Pancreas (tissue), 10 donors: ENCODE measurements around the gene LINGO3. TPM values are rescaled to one million over a fixed set of nuclear protein-coding genes. Genes with fewer than 3 reads are reported as not detected.

Experiments
- ATAC-seq, 4 donors: fragments of 200-7000 bp; cut with Tn5 transposase; one replicate each; pipeline versions ENCODE4 v1.8.0 to v1.9.1; 2020; ENCODE audit warnings: mild to moderate bottlenecking in 4 of 4, moderate library complexity in 4 of 4
- DNase-seq, 6 donors: peaks; one replicate each; pipeline ENCODE4 v3.0.0-alpha.2; 2020
- FAIRE-seq: peaks from 2 replicates; lab custom pipeline; 2012; peaks lifted over from hg19 to GRCh38; lab: Jason Lieb, UNC
- H3K27ac ChIP-seq, 4 donors: fragments of 200-600 bp; sonication (generic); 1 replicate in 3 of 4; 2 replicates in 1 of 4; pipeline versions ENCODE4 v1.5.0 to v1.8.0; 2020
- H3K27me3 ChIP-seq, 4 donors: fragments of 200-600 bp; one replicate each; pipeline ENCODE4 v1.8.0; 2021
- H3K36me3 ChIP-seq, 3 donors: fragments of 200-600 bp; sonication (generic) in 1 of 3; one replicate each; pipeline versions ENCODE4 v1.5.0 to v1.8.0; 2020 to 2021
- H3K4me1 ChIP-seq, 3 donors: fragments of 200-600 bp; one replicate each; pipeline ENCODE4 v1.8.0; 2021
- H3K4me3 ChIP-seq, 4 donors: fragments of 200-600 bp; sonication (generic) in 2 of 4; one replicate each; pipeline versions ENCODE4 v1.5.0 to v1.8.0; 2020 to 2021
- H3K9me3 ChIP-seq, 4 donors: fragments of 200-600 bp; one replicate each; pipeline ENCODE4 v1.8.0; 2021
- CTCF ChIP-seq, 4 donors: fragments of 200-600 bp; sonication (generic) in 3 of 4; IDR thresholded peaks; one replicate each; pipeline versions ENCODE4 v1.5.0 to v1.8.0; 2021; ENCODE audit warnings: antibody characterized with exemption in 4 of 4
- WGBS, 2 donors: extraction: QIAGEN DNeasy Blood & Tissue Kit; methylation state at CpG; one replicate each; pipeline ENCODE4 v1.1.7; 2013; 5-methylcytosine and 5-hydroxymethylcytosine counted together
- intact Hi-C, 3 donors: fragments of 100-400 bp; cut with DNase I; formaldehyde crosslinking; loops; one replicate each; pipeline versions ENCODE4 v1.11.1 to v1.14.2; 2022
- polyA plus RNA-seq, 2 donors: library from polyadenylated mRNA; stranded (reverse); fragments of 200-250 nt; gene quantifications; one replicate each; pipeline ENCODE4 v1.2.3, GENCODE V29; 2013
- total RNA-seq, 6 donors: library from RNA; stranded (reverse); fragmentation: NEBNext Ultra II Directional in 4 of 6; extraction: Animal tissue kit (Norgen Biotek cat#: 25700) in 4 of 6; gene quantifications; one replicate each; pipeline versions ENCODE4 v1.2.1 to v1.2.4, GENCODE V29; 2021 to 2023
- donor health status: healthy with polysubstance abuse.
- donor health status: DM: no; HTN: no; CAD: no; lungs with moderate emphysema.
- donor health status: DM: no; HTN: no; CAD: no.
- donor health status: control.
- donor health status: control.
- donor health status: Bipolar disorder and iron deficiency.
- donor health status: DM: yes; HTN: yes; CAD: no.
- donor health status: DM: no; HTN: no; CAD: no.
- donor health status: DM: no; HTN: no; CAD: no.
- donor health status: DM: yes; HTN: yes; CAD: no.

The LINGO3 gene
- total and polyA plus RNA-seq, 8 donors = 0.05 to 1.5 (median 0.16) TPM; not detected in 5

- no peak for FAIRE-seq
- Histone ChIP-seq H3K27me3 (no peaks in the 10 kb centered on the region), H3K4me1 (peaks cover 21 to 41% (median 32%) of the 10 kb centered on the region in 3 donors), H3K27ac (no peak overlapping the region), H3K36me3 (no peaks in the 10 kb centered on the region), H3K4me3 (no peak overlapping the region), H3K9me3 (no peaks in the 10 kb centered on the region)
- intact Hi-C loops = no loop called here
- TF ChIP-seq CTCF (IDR thresholded peaks at IDR 0.05) = no peak
- no peak for ATAC-seq
- 89% methylated on average over 27 of the region's 27 CpGs for WGBS, 2 donors
- peak in 1 of 6 donors; percentile 78 for DNase-seq
Observed at GRCh38 chr19:2334426-2334825, 26.5 kb upstream of the LINGO3 start.

GRCh38 chr19:2333807-2334211, 25.9 kb upstream of the LINGO3 start:
- H3K9me3 ChIP-seq = no peaks in the 10 kb centered on the region
- FAIRE-seq (no peak), DNase-seq (peak in 2 of 6 donors; percentile 25 to 65), ATAC-seq (peak in 1 of 4 donors; percentile 2)
- peaks cover 25 to 45% (median 32%) of the 10 kb centered on the region in 3 donors for H3K4me1 ChIP-seq
- intact Hi-C loops = no loop called here
- TF ChIP-seq CTCF (IDR thresholded peaks at IDR 0.05) = no peak
- H3K36me3 ChIP-seq = no peaks in the 10 kb centered on the region
- WGBS, 2 donors = 46 to 53% methylated on average over 11 of the region's 11 CpGs
- H3K4me3 ChIP-seq = peak overlapping the region in 1 of 4 donors; percentile 6
- no peaks in the 10 kb centered on the region for H3K27me3 ChIP-seq
- H3K27ac ChIP-seq = peak overlapping the region; percentile 45 to 79 (median 66)

DNA sequence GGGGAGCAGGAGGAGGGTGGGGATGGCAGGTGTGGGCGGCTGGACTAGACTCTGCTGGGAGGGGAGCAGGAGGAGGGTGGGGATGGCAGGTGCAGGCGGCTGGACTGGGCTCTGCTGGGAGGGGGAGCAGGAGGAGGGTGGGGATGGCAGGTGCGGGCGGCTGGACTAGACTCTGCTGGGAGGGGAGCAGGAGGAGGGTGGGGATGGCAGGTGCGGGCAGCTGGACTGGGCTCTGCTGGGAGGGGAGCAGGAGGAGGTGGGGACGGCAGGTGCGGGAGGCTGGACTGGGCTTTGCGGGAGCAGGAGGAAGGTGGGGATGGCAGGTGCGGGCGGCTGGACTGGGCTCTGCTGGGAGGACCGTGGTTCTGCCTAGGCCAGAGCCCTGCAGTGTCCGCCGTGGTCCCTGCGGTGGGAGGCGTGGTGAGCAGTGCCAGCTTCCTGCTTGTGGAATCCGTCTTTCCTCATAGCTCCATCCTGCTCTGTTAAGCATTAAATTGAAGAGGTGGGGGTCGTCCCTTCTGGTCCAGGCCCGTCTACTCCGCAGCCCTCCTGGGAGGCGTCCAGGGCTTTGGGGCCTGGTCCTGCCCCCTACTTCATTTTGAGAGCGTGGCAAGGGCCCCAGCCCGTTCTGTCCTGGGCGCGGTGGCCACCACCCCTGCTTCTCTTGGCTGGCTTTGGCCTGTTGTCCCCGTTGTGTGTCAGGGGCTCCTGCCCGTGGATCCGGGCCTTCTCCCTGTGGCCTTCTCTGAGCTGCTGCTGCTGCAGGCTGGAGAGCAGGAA, 25.3 kb upstream of the LINGO3 start:
- TF ChIP-seq CTCF (IDR thresholded peaks at IDR 0.05) = no peak
- H3K9me3 ChIP-seq = no peaks in the 10 kb centered on the region
- intact Hi-C loops = no loop called here
- 24 to 34% methylated on average over 24 to 27 of the region's 27 CpGs for WGBS, 2 donors
- FAIRE-seq (no peak), ATAC-seq (peak in 3 of 4 donors; percentile 24 to 32 (median 30)), DNase-seq (peak in 4 of 6 donors; percentile 77 to 86 (median 82))
- H3K36me3 ChIP-seq = no peaks in the 10 kb centered on the region
- peak overlapping the region in 1 of 4 donors; percentile 6 for H3K4me3 ChIP-seq
- peaks cover 25 to 45% (median 32%) of the 10 kb centered on the region in 3 donors for H3K4me1 ChIP-seq
- peak overlapping the region; percentile 45 to 79 (median 66) for H3K27ac ChIP-seq
- H3K27me3 ChIP-seq = no peaks in the 10 kb centered on the region

DNA sequence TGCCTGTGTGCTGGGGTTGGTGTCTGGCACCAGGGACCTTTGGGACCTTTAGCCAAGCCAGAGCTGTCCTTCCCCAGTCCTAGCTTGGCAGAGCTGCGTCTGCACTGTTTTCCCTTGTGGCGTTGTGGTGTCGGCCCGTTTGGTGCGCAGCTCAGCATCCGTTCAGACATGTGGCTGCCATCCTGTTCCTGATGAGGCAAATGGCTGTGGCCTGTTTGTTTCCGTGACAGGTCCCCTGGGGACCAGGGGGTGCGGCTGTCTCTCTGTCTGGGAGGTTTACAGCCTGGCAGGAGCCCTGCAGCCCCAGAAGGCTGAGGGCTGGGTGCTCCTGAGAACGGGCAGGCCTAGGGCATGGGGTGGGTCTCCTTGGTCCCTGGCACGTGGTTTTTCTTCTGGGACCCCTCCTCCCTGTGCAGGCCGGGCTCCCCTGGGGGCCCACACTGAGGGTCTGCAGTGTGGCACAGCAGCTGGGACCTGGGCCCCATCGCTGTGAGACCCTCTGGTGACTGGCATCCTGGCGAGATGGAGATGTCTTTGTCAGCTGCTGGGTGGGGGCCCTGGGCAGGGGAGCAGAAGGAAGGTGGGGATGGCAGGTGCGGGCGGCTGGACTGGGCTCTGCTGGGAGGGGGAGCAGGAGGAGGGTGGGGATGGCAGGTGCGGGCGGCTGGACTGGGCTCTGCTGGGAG, 24.5 kb upstream of the LINGO3 start:
- intact Hi-C loops = no loop called here
- DNase-seq (peak in 2 of 6 donors; percentile 46 to 71), ATAC-seq (no peak), FAIRE-seq (no peak)
- Histone ChIP-seq H3K27ac (peak overlapping the region in 3 of 4 donors; percentile 34 to 72 (median 70)), H3K4me3 (no peak overlapping the region), H3K4me1 (peaks cover 26 to 47% (median 34%) of the 10 kb centered on the region in 3 donors), H3K9me3 (no peaks in the 10 kb centered on the region), H3K36me3 (no peaks in the 10 kb centered on the region), H3K27me3 (no peaks in the 10 kb centered on the region)
- no peak for TF ChIP-seq CTCF (IDR thresholded peaks at IDR 0.05)
- 39 to 40% methylated on average over 15 to 17 of the region's 17 CpGs for WGBS, 2 donors
